H1 (cell line): ENCODE results near the gene MCM7. TPM values are rescaled to one million over a fixed set of nuclear protein-coding genes. Genes with fewer than 3 reads are reported as not detected.

ENCODE experiments used
- ASH2L ChIP-seq: fragments of 200-600, 300-600 bp; sonication (generic); IDR thresholded peaks from one replicate; pipeline ENCODE4 v1.7.1; 2017; ENCODE audit warnings: low read length
- BRCA1 ChIP-seq: IDR thresholded peaks from 2 replicates; pipeline ENCODE4 v1.6.1; 2012; ENCODE audit warnings: low read depth, low read length, improper control_type of control experiment
- CBX5 ChIP-seq: fragments of 300-800, 300-1000 bp; sonication (generic); IDR thresholded peaks from 2 replicates; pipeline ENCODE4 v1.7.1; 2016; ENCODE audit warnings: antibody characterized with exemption, low read length, low read depth
- CHD1 ChIP-seq: IDR thresholded peaks from 2 replicates; pipeline ENCODE4 v1.6.1; 2012; ENCODE audit warnings: low read depth, low read length, improper control_type of control experiment
- CTCF ChIP-seq, 3 experiments: IDR thresholded peaks; 1 replicate in 2 of 3; 2 replicates in 1 of 3; pipeline versions ENCODE4 v1.5.1 to v1.6.1; 2011; ENCODE audit warnings: low read length in 3 of 3, mild to moderate bottlenecking in 3 of 3, inconsistent platforms in 2 of 3, low read depth in 1 of 3, moderate library complexity in 1 of 3; ENCODE audit not compliant: insufficient read depth in 1 of 3; ENCODE audit errors: control extremely low read depth in 1 of 3
- EZH2 ChIP-seq: fragments of 200-600 bp; sonication (generic); IDR thresholded peaks from 2 replicates; pipeline ENCODE4 v1.7.1; 2012; ENCODE audit warnings: low read depth, mild to moderate bottlenecking, moderate library complexity, low read length, inconsistent platforms; ENCODE audit not compliant: severe bottlenecking
- FOSL1 ChIP-seq: IDR thresholded peaks from 2 replicates; pipeline ENCODE4 v1.6.1; 2011; ENCODE audit warnings: mild to moderate bottlenecking, low read depth, low read length, moderate library complexity; ENCODE audit not compliant: insufficient read depth
- JUN ChIP-seq: IDR thresholded peaks from 2 replicates; pipeline ENCODE4 v1.6.1; 2011; ENCODE audit warnings: low read depth, mild to moderate bottlenecking, improper control_type of control experiment, low read length
- KDM1A ChIP-seq: fragments of 200-600, 300-600 bp; sonication (generic); IDR thresholded peaks from 2 replicates; pipeline ENCODE4 v1.7.1; 2016; ENCODE audit warnings: mild to moderate bottlenecking, low read length, borderline replicate concordance
- KDM5A ChIP-seq: fragments of 200-600 bp; IDR thresholded peaks from 2 replicates; pipeline ENCODE4 v1.7.1; 2012; ENCODE audit warnings: mild to moderate bottlenecking, low read length, inconsistent platforms, mixed read lengths
- MAFK ChIP-seq: IDR thresholded peaks from 2 replicates; pipeline ENCODE4 v1.6.1; 2012; ENCODE audit warnings: low read depth, mild to moderate bottlenecking, improper control_type of control experiment, low read length
- NANOG ChIP-seq: IDR thresholded peaks from 2 replicates; pipeline ENCODE4 v1.6.1; 2011; ENCODE audit warnings: low read length, low read depth, mild to moderate bottlenecking, inconsistent platforms; ENCODE audit not compliant: insufficient read depth, poor library complexity, severe bottlenecking
- POLR2AphosphoS5 ChIP-seq: IDR thresholded peaks from 2 replicates; pipeline ENCODE4 v1.6.1; 2011; ENCODE audit warnings: low read depth, low read length
- RXRA ChIP-seq: IDR thresholded peaks from 2 replicates; pipeline ENCODE4 v1.6.1; 2011; ENCODE audit warnings: low read depth, mild to moderate bottlenecking, low read length, moderate library complexity; ENCODE audit not compliant: insufficient read depth
- SIN3A ChIP-seq, 2 experiments: IDR thresholded peaks in 1 of 2; conservative IDR thresholded peaks in 1 of 2; 2 replicates each; pipeline ENCODE4 v1.6.1; 2011 to 2012; ENCODE audit warnings: low read length in 2 of 2, improper control_type of control experiment in 1 of 2, low read depth in 1 of 2, mild to moderate bottlenecking in 1 of 2
- SIX5 ChIP-seq: IDR thresholded peaks from 2 replicates; pipeline ENCODE4 v1.6.1; 2011; ENCODE audit warnings: mild to moderate bottlenecking, low read depth, low read length
- SP2 ChIP-seq: IDR thresholded peaks from 2 replicates; pipeline ENCODE4 v1.6.1; 2012; ENCODE audit warnings: mild to moderate bottlenecking, low read length, inconsistent platforms
- SRF ChIP-seq: IDR thresholded peaks from 2 replicates; pipeline ENCODE4 v1.6.1; 2011; ENCODE audit warnings: mild to moderate bottlenecking, low read depth, low read length, moderate library complexity
- TAF1 ChIP-seq: IDR thresholded peaks from 2 replicates; pipeline ENCODE4 v1.6.1; 2011; ENCODE audit warnings: mild to moderate bottlenecking, low read depth, low read length
- YY1 ChIP-seq: IDR thresholded peaks from 2 replicates; pipeline ENCODE4 v1.6.1; 2011; ENCODE audit warnings: low read depth, mild to moderate bottlenecking, low read length
- ZNF274 ChIP-seq: IDR thresholded peaks from 2 replicates; pipeline ENCODE4 v1.7.0; 2012; ENCODE audit warnings: low read length, borderline replicate concordance; ENCODE audit errors: extremely low read depth
- polyA plus RNA-seq, 7 experiments: library from polyadenylated mRNA; depleted of rRNA in 3 of 7; stranded (reverse) in 5 of 7; unstranded in 2 of 7; fragments of >200 nt in 5 of 7; fragments of 200-250 nt in 2 of 7; gene quantifications; 1 replicate in 5 of 7; 2 replicates in 1 of 7; 4 replicates in 1 of 7; pipeline versions ENCODE4 v1.2.1 to v1.2.3, GENCODE V29; 2011 to 2013; ENCODE audit warnings: missing spikeins in 2 of 7, mixed read lengths in 2 of 7
- total RNA-seq: library from RNA; stranded (reverse); fragmentation: NEBNext Ultra II Directional; extraction: Animal tissue kit (Norgen Biotek cat#: 25700); gene quantifications from 2 replicates; pipeline ENCODE4 v1.2.1, GENCODE V29; 2021

MCM7 gene
- total and polyA plus RNA-seq, 2 of the 8 experiments (the other 6 are each of a cell fraction or from before 2014, with no cell fraction given): 313 to 344 TPM

GRCh38 chr7:100126931-100127865, 26.0 kb upstream of the MCM7 start, which contains the start of gene MBLAC1 (continued):
- TF ChIP-seq TAF1 (peak; percentile 82), ZNF274 (no peak), SRF (no peak), CTCF (IDR thresholded peaks at IDR 0.05; ENCODE audit: control extremely low read depth in 1 of 3, insufficient read depth in 1 of 3, low read depth in 1 of 3, low read length in 3 of 3) (no peak), SP2 (no peak), JUN (no peak), CBX5 (no peak), FOSL1 (no peak), POLR2AphosphoS5 (peak; percentile 70), MAFK (no peak), BRCA1 (no peak), NANOG (no peak), SIN3A (conservative IDR thresholded peaks at IDR 0.05 in 1 of 2, IDR thresholded peaks at IDR 0.05 in 1 of 2; ENCODE audit: low read depth in 1 of 2, low read length in 2 of 2) (peak in 1 of 2 experiments; percentile 85; a peak in 2 of 4 replicates), ASH2L (peak; percentile 69), YY1 (peak; percentile 93), KDM5A (no peak), CHD1 (peak; percentile 84), SIX5 (peak; percentile 26; the same call in 1 of the 2 replicates), KDM1A (0 out of 2 replicates have a peak, but pooled peaks have one; percentile 7), RXRA (no peak), EZH2 (no peak)
